ENCODE results near the gene DYRK1A. TPM values are rescaled to one million over a fixed set of nuclear protein-coding genes. Genes with fewer than 3 reads are reported as not detected.

DYRK1A gene
- total and polyA plus RNA-seq, 2 donors from 2014 or later = 14.5 to 78.0 TPM

DNA sequence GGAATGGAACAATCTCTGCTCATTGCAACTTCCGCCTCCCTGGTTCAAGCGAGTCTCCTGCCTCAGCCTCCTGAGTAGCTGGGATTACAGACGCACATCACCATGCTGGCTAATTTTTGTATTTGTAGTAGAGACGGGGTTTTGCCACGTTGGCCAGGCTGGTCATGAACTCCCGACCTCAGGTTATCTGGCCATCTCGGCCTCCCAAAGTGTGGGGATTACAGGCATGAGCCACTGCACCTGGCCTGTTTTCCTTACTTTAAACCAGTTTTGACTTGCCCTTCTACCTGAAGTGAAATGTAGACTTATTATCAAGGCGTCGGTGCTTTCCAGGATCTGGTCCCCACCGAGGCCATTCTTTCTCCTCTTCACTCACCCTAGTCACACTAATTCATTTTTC is 141.8 kb downstream of the DYRK1A start:
- no peak for TF ChIP-seq CTCF (IDR thresholded peaks at IDR 0.05; ENCODE audit: borderline replicate concordance, extremely low read depth, insufficient read depth)
- FAIRE-seq (no peak), DNase-seq (no peak)
- Histone ChIP-seq H3K27me3 (ENCODE audit: control insufficient read depth, insufficient read depth, low read length) (no peaks in the 10 kb centered on the region), H3K27ac (ENCODE audit: low read depth in 2 of 2, low read length in 2 of 2) (no peak overlapping the region), H3K36me3 (ENCODE audit: control insufficient read depth in 2 of 3, insufficient read depth in 3 of 3, low read length in 3 of 3) (peaks cover 10 to 60% (median 50%) of the 10 kb centered on the region in 3 donors), H3K4me3 (ENCODE audit: low read length in 3 of 3) (no peak overlapping the region), H3K9ac (ENCODE audit: low read length in 3 of 3) (no peak overlapping the region), H3K9me3 (ENCODE audit: control insufficient read depth in 2 of 3, insufficient read depth in 1 of 3, low read length in 3 of 3) (no peaks in the 10 kb centered on the region), H3K4me1 (ENCODE audit: control insufficient read depth in 2 of 3, insufficient read depth in 2 of 3, low read depth in 1 of 3, low read length in 3 of 3) (peaks cover 0 to 7% (median 0%) of the 10 kb centered on the region in 3 donors)
- intact Hi-C loops (cut with DNase I) = no loop called here

DNA sequence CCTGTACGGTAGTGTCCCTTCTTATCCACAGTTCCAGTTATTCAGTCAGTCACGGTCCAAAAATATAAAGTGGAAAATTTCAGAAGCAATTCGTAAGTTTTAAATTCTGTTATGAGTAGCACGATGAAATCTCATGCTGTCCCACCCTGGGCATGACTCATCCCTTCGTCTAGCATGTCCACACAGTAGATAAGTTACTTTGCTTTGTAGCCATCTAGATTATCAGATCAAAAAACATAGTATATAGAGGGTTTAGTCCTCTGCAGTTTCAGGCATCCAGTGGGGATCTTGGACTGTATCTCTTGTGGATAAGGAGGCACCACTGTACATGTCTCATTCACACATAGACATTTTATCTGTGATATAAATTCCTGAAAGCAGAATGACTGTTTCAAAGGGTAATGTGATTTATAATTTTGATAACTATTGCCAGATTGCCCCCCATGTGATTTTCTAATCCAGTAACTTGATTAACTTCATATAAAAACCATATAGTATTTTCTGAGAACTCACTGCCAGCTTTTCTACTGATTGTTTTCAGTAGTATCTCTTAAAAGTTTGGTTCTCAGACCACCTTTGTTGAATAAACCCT is 143.3 kb downstream of the DYRK1A start:
- no peak for TF ChIP-seq CTCF (IDR thresholded peaks at IDR 0.05; ENCODE audit: borderline replicate concordance, extremely low read depth, insufficient read depth)
- peaks cover 0 to 11% (median 7%) of the 10 kb centered on the region in 3 donors for H3K4me1 ChIP-seq (ENCODE audit: control insufficient read depth in 2 of 3, insufficient read depth in 2 of 3, low read depth in 1 of 3, low read length in 3 of 3)

GRCh38 chr21:37511848-37512247 is 145.3 kb downstream of the DYRK1A start:
- Histone ChIP-seq H3K36me3 (ENCODE audit: control insufficient read depth in 2 of 3, insufficient read depth in 3 of 3, low read length in 3 of 3) (peaks cover 7 to 42% (median 40%) of the 10 kb centered on the region in 3 donors), H3K27me3 (ENCODE audit: control insufficient read depth, insufficient read depth, low read length) (no peaks in the 10 kb centered on the region), H3K9ac (ENCODE audit: low read length in 3 of 3) (no peak overlapping the region), H3K27ac (ENCODE audit: low read depth in 2 of 2, low read length in 2 of 2) (no peak overlapping the region), H3K4me1 (ENCODE audit: control insufficient read depth in 2 of 3, insufficient read depth in 2 of 3, low read depth in 1 of 3, low read length in 3 of 3) (peaks cover 0 to 15% (median 8%) of the 10 kb centered on the region in 3 donors), H3K9me3 (ENCODE audit: control insufficient read depth in 2 of 3, insufficient read depth in 1 of 3, low read length in 3 of 3) (no peaks in the 10 kb centered on the region), H3K4me3 (ENCODE audit: low read length in 3 of 3) (no peak overlapping the region)
- no peak for TF ChIP-seq CTCF (IDR thresholded peaks at IDR 0.05; ENCODE audit: borderline replicate concordance, extremely low read depth, insufficient read depth)
- DNase-seq (no peak), FAIRE-seq (no peak)
- intact Hi-C loops (cut with DNase I) = no loop called here

More for the DNA sequence above, 143.3 kb downstream of the DYRK1A start:
- FAIRE-seq (no peak), DNase-seq (no peak)
- intact Hi-C loops (cut with DNase I) = no loop called here
- Histone ChIP-seq H3K4me3 (ENCODE audit: low read length in 3 of 3) (no peak overlapping the region), H3K27me3 (ENCODE audit: control insufficient read depth, insufficient read depth, low read length) (no peaks in the 10 kb centered on the region), H3K9me3 (ENCODE audit: control insufficient read depth in 2 of 3, insufficient read depth in 1 of 3, low read length in 3 of 3) (no peaks in the 10 kb centered on the region), H3K36me3 (ENCODE audit: control insufficient read depth in 2 of 3, insufficient read depth in 3 of 3, low read length in 3 of 3) (peaks cover 10 to 60% (median 52%) of the 10 kb centered on the region in 3 donors), H3K27ac (ENCODE audit: low read depth in 2 of 2, low read length in 2 of 2) (no peak overlapping the region), H3K9ac (ENCODE audit: low read length in 3 of 3) (no peak overlapping the region)

Measured in kidney (tissue), 14 donors.